CD4-positive, alpha-beta T cell treated with Interleukin-2 at 100 ng/mL for 4 hours (primary cell): ENCODE results near the gene CDKN3.
"Not testable (repeated sequence)": the region's sequence is repeated elsewhere in the genome, so short reads cannot be mapped to it uniquely, and the experiment has no call there.

ENCODE experiments used
- DNase-seq: peaks from one replicate; pipeline ENCODE4 v3.0.0-alpha.2; 2020; ENCODE audit warnings: low spot score

The CDKN3 gene

DNA sequence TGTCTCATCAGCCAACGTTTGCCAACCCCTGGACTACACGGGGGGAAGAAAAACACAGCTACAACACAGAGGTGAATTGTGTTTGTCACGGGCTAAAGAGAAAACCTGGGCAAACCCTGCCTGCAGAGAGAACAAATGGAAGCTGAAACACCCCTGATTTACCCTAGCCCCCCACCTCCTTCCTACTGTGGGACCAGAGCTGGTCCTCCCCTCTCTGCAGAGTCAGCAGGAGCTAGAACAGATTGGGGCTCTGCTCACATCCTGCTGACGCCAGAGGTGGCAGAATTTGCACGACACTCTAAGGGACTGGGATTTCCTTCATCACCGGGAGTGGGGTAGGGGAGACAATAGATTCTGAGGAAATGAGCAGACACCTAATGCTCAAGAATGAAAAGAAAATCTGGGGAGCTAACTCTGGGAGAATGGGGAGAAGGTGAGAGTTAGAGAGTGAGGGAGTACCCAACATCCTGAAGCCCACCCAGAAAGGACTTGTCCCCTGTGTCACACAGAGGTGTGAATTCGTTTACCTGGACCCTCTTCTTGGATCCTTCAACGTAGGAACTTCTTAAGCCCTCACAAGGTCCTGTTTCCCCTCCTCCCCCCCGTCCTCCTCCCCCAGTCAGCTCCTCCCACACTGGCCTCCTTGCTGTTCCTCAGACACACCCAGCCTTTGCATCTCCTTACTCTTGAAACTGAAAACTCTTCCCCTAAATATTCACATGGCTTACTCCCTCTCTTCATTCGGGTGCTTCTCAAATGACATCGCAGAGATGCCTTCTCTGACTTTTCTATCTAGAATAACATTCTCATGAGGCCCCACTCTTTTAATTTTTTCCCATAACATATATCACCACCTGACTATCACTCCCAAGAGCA lies 26.2 kb upstream of the CDKN3 start:
- DNase-seq: no peak

DNA sequence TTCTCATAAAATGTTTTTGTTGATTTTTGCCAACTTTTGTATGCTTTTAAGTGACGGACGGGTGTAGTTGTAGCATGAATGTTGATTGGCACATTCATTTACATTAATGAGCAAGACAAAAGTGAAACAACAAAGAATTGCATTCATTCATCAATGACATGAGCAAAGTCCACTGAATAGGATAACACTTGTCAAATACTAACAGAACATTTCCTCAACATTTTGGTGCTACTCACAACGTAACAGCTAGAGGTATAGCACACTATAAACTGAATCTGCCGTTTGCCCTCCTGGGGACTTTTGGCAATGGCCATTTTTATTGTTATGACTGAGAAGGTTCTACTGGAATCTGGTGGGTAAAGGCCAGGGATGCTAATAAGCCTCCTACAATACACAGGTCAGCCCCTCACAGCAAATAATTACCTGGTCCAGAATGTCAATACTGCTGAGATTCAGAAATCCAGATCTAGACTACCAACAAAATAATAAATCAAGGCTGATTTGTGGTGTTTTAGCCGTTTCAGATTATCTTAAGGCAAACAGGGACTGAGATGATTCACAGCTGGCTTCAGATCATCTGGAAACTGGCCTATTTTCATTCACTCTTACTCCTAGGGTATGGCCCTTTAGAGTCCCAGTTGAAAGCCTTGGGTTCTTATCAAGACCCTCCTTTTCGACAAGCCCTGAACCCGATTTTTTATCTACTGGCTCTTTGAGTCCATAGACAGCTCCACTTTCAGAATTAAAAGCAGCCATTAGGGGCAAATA lies 22.5 kb upstream of the CDKN3 start:
- no peak for DNase-seq

DNA sequence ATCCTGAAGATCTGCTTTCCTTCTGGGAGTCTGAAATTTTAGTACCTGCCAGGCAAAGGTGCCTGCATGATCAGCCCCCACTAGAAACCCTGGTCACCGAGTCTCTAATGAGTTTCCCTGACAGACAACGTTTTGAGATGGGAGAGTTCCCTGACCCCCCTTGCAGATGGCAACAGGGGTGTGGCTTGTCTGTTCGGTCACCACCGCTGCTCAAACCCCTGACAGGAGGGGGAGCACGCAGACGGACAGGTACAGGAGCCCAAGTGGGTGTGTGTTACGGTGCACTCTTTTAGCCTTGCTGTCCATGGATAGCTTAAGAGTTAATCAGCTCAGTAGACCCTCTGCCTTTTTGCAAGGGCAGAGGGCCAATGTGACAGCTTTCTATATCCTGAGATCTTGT lies 19.3 kb upstream of the CDKN3 start:
- no peak for DNase-seq

DNA sequence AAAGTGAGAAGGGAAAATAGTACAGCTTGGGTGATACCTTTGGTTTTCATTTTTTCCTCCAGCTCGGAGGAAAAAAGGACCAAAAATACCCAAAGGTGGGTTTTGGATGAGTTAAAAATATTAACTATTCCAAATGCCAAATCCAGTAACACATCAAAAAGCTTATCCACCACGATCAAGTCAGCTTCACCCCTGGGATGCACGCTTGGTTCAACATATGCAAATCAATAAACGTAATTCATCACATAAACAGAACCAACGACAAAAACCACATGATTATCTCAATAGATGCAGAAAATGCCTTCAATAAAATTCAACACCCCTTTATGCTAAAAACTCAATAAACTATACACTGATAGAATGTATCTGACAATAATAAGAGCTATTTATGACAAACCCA lies 17.9 kb upstream of the CDKN3 start:
- not testable (repeated sequence) for DNase-seq

DNA sequence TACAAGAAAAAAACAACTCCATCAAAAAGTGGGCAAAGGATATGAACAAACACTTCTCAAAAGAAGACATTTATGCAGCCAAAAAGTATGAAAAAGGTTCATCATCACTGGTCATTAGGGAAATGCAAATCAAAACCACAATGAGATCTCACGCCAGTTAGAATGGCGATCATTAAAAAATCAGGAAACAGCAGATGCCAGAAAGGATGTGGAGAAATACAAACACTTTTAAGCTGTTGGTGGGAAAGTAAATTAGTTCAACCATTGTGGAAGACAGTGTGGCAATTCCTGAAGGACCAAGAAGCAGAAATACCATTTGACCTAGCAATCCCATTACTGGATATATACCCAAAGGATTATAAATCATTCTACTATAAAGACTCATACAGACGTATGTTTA lies 16.2 kb upstream of the CDKN3 start:
- not testable (repeated sequence) for DNase-seq

DNA sequence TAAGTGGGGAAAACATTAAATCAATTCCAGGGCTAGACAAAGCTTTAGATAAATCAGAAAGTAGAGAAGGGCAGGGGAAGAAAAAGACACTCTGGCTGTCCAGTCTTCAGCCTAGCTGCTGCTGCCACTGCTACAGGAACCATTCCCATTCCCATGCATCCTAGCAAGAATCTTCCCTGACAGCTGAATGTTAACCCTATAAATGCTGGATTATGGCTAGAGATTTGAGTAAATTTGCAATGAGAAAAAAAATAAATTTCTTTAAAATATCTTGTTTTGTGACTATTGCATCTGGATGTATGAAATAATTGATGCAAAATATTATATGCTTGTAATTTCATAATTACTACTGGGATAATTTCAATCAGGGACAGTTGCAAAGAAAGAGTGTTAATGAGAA lies 15.0 kb upstream of the CDKN3 start:
- no peak for DNase-seq

DNA sequence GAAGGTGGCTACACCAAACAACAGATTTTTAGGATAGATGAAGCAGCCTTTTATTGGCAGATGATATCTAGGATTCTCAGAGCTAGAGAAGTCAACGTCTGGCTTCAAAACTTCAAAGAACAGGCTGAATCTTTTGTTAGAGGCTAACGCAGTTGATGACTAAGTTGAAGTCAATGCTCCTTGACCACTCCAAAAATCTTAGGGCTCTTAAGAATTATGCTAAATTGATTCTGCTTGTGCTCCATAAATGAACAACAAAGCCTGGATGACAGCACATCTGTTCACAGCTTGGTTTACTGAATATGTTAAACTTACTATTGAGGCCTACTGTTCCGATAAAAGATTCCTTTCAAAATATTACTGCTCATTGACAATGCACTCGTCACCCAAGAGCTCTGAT lies 13.0 kb upstream of the CDKN3 start:
- no peak for DNase-seq

DNA sequence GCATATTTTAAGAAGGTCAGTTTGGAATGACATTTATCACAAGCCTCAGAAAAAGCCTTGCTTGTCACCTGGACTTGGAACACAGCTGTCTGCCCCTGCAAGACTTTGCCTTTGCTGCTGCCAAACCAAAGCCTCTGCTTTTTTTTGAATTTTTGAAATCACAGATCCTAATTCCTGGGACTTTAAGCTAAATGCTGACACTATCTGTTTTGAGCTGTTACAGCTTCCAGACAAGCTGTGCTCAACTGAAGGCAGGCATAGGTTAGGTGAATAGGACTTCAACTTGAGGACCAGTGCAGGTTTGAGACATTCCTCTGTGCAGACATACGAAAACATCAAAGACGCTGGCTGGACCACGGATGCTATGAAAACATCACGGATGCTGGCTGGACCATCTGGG lies 11.3 kb upstream of the CDKN3 start:
- no peak for DNase-seq

DNA sequence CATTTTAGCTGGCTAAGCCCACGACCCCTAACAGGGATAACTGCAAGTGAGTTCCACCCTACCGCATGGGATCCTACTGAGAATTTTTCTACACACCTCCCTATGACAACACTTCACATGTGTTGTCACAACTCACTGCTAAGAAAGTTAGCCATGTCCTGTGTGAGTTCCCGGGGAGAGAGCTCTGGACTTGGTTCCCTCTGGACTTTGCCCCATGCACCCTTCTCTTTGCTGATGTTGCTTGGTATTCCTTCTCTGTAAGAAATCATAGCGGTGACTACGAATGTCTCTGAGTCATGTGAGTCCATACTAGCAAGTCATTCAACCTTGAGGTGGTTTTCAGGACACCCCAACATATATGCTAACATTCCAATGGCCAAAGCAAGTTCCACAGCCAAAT lies 9.5 kb upstream of the CDKN3 start:
- DNase-seq: no peak

DNA sequence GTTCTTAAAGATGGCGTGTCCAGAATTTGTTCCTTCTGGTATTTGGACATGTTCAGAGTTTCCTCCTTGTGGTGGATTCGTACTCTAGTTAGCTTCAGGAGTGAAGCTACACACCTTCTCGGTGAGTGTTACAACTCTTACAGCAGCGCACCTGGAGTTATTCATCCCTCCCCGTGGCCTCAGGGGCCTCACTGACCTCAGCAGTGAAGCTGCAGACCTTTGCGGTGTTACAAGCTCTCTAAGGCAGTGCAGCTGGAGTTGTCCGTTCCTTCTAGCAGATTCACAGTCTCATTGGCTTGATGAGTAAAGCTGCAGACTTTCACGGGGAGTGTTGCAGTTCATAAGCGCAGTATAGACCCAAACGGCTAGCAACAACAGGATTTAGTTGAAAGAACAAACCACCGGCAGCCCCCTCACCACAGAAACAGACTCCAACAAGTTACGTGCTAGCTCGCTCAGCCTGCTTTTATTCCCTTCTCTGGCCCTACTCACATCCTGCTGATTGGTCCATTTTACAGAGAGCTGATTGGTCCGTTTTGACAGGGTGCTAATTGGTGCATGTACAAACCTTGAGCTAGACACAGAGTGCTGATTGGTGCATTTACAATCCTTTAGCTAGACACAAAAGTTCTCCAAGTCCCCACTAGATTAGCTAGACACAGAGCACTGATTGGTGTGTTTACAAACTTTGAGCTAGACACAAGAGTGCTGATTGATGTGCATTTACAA lies 4.5 kb upstream of the CDKN3 start:
- no peak for DNase-seq

DNA sequence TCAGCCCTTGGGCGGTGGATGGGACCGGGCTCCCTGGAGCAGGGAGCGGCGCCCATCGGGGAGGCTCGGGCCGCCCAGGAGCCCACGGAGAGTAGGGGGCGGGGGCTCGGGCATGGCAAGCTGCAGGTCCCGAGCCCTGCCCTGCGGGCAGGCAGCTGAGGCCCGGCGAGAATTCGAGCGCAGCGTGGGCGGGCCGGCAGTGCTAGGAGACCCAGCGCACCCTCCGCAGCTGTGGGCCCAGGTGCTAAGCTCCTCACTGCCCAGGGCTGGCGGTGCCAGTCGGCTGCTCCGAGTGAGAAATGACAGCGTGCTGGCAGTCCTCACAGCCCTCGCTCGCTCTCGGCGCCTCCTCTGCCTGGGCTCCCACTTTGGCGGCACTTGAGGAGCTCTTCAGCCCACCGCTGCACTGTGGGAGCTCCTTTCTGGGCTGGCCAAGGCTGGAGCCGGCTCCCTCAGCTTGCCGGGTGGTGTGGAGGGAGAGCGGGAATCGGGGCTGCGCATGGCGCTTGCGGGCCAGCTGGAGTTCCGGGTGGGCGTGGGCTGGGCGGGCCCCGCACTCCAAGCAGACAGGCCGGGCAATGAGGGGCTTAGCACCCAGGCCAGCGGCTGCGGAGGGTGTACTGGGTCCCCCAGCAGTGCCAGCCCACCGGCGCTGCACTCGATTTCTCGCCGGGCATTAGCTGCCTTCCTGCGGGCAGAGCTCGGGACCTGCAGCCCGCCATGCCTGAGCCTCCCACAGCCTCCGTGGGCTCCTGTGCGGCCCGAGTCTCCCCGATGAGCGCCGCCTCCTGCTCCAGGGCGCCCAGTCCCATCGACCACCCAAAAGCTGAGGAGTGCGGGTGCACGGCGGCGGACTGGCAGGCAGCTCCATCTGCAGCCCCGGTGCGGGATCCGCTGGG lies 3.6 kb upstream of the CDKN3 start:
- not testable (repeated sequence) for DNase-seq

DNA sequence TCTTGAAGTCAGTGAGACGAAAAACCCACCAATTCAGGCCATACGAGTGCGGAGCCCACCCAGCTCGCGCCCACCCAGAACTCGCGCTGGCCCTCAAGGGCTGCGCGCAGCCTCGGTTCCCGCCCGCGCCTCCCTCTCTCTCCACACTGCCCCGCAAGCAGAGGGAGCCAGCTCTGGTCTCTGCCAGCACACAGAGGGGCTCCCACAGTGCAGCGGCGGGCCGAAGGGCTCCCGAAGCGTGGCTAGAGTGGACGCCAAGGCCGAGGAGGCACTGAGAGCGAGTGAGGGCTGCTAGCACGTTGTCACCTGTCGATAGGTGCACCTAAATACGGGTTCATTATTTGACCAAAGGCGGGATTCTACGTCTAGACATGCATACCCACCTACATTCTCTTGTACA lies 2.2 kb upstream of the CDKN3 start:
- no peak for DNase-seq

DNA sequence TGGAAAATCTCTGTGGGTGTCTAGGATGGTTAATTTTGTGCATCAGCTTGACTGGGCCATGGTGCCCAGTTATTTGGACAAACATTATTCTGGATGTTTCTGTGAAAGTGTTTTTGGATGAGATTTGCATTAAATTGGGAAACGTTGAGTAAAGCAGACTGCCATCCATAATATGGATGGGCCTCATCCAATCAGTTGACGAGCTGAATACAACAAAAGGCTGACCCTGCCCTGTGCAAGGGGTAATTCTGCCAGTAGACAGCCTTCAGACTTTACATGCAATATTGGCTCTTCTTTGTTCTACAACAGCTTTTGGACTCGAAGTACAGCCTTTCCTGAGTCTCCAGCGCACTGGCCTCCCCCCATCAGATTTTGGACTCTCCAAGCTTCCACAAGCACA lies 1.5 kb upstream of the CDKN3 start:
- no peak for DNase-seq

DNA sequence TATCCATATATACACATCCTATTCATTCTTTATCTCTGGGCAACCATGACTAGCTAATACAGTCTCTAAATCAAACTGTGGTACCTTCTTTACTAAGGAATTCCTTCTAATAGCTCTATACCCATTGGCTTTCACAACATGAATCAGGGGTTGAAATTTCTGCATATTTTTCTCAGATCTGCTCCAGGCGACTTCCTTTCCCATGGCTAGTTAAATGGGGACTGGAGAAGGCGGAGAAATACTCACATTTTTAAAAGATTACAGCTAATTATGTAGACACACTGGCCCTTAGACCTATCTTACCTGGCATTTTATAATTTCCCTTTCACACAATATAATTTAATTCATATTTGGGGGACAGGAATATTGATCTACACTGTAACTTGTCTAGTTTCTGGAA lies 1.1 kb upstream of the CDKN3 start:
- no peak for DNase-seq

DNA sequence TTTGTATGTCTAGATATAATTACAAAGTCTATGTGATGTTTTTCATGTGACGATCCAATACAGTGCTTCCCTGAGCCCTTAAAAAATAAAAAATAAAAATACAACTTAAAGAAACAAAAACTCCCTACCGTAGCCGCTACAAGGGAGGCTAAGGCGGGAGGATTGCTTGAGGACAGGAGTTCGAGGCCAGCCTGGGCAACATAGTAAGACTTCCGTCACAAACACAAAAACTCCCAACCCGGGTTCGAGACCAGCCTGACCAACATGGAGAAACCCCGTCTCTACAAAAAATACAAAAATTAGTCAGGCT lies 669 bp upstream of the CDKN3 start:
- DNase-seq: no peak

DNA sequence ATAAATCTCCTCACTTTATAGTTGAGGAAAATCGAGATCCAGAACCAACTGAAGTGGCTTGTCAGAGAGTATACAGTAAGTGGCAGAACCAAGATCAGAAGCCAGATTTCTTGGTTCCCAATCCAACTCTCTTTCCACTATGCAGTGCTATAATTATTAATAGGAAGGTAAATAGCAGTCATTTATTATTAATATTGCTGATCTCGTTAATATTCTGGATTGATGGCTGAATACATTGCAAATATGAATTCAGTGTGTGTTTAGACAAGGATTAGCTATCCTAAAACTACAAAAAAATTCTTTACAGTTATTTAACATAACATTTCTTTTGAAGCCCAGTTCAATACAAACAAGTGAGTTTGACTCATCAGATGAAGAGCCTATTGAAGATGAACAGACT lies 2.8 kb downstream of the CDKN3 start:
- no peak for DNase-seq

DNA sequence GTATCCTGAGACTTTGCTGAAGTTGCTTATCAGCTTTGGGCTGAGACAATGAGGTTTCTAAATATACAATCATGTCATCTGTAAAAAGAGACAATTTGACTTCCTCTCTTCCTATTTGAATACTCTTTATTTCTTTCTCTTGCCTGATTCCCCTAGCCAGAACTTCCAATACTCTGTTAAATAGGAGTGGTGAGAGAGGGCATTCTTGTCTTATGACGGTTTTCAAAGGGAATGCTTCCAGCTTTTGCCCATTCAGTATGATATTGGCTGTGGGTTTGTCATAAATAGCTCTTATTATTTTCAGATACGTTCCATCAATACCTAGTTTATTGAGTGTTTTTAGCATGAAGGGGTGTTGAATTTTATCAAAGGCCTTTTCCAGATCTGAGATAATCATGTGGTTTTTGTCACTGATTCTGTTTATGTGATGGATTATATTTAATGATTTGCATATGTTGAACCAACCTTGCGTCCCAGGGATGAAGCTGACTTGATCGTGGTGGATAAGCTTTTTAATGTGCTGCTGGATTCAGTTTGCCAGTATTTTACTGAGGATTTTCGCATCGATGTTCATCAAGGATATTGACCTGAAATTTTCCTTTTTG lies 6.7 kb downstream of the CDKN3 start:
- not testable (repeated sequence) for DNase-seq

DNA sequence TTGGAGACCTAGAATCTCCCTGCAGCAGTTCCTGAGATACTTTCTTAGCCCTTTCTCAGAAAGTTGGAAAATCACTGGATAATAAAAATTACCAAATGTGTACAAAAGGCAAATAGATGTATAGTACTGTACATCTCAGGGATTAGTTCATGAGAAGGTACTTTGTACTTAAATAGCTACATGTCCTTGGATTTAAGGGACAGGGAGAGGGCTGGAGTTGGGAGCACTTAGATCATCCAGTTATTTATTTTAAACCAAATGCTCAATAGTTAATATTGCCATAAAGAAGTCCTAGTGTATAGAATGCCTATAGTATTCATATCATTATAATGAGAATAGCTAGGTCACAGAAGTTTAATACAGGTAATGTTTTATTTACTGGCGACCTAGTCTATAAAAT lies 13.4 kb downstream of the CDKN3 start:
- DNase-seq: no peak

DNA sequence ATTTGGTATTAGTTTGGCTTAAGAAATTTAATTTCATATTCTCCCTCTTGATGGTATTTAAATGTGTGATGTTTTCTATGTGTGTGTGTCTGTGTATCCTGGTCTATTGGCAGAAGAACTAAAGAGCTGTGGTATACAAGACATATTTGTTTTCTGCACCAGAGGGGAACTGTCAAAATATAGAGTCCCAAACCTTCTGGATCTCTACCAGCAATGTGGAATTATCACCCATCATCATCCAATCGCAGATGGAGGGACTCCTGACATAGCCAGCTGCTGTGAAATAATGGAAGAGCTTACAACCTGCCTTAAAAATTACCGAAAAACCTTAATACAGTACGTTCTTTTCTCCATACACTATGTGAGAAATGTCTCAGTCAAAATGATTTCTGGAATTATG lies 14.6 kb downstream of the CDKN3 start:
- DNase-seq: no peak

DNA sequence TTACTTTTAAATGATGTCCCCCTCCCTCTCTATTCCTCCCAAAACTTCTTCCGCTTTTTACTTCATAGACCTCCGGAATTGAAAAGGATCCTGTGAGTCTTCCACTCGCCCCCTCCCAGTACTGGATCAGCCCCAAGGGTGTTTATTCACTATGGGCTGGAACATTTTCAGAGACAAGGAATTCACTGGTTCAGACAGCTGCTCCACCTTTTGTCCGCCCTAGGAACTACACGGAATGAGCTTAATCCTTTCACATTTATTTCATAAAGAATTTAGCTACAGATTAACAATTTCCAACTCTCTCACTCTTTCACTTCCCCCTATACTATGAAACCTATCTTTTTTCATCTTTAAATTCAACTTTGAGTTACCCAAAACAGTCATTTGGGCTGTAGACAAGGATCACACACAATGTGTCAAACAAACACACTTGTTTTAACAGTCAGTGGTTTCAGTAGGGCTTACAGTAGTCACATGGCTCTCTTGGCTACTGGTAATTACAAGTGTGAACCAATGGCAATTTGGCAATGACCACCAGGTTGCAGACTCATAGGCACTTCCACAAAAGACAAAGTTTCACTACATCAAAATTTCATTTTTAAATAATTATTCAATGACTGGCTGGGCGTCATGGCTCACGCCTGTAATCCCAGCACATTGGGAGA lies 23.8 kb downstream of the CDKN3 start:
- peak; percentile 14 for DNase-seq

DNA sequence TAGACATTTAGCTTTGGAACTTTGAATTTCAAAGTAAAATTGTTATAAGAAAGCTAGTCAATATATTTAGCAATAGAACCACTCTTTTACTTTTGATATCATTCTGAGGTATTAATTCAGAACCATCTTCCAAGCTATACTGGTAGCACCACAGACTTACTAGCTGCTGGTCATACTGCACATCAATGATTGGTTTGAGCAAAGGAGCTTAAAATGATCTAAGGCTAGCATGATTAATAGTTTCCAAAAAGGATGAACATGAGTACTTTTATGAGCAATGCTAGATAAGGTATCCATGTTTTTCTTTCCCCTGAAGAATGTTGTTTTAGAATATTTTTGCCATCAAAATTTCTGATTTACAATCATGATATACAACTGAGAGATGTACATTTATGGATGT lies 27.2 kb downstream of the CDKN3 start:
- DNase-seq: no peak
